Measurements from ENCODE around the gene TBCEL. TPM values are rescaled to one million over a fixed set of nuclear protein-coding genes. Genes with fewer than 3 reads are reported as not detected.

Gene TBCEL
- total and polyA plus RNA-seq, 10 of the 15 experiments (the other 5 are each of a cell fraction or from before 2014, with no cell fraction given): 2.0 to 10.4 (median 7.3) TPM

GRCh38 chr11:121132211-121132976 lies 108.5 kb downstream of the TBCEL start:
- H4K20me1 ChIP-seq (ENCODE audit: control insufficient read depth, insufficient read depth): no peaks in the 10 kb centered on the region
- CTCF ChIA-PET: no interaction called here
- DNase-seq (ENCODE audit: low read depth, low spot score) (no peak), FAIRE-seq (no peak), ATAC-seq (no peak)
- in situ Hi-C loops (cut with MboI): no loop called here
- BruUV-seq (replicated peaks): no TSS peak
- 40% methylated on average over 13 of the region's 13 CpGs for WGBS (ENCODE audit: insufficient coverage, insufficient replicate concordance, low lambda C conversion rate, missing lambda C conversion rate)
- RAD21 ChIA-PET (ENCODE audit: unreplicated experiment): no interaction called here
- SMC1A ChIA-PET (ENCODE audit: uncharacterized antibody, unreplicated experiment): no interaction called here
- H2AFZ ChIP-seq (ENCODE audit: control insufficient read depth, low read depth, low read length): no peak overlapping the region
- no peak overlapping the region for H3K27ac ChIP-seq (ENCODE audit: control insufficient read depth, insufficient read depth)
- H3K4me2 ChIP-seq (ENCODE audit: control insufficient read depth, insufficient read depth): no peak overlapping the region
- H3K36me3 ChIP-seq (ENCODE audit: control insufficient read depth in 2 of 2, insufficient read depth in 2 of 2, low read length in 1 of 2): no peaks in the 10 kb centered on the region
- POLR2A ChIA-PET: no interaction called here
- intact Hi-C loops (cut with micrococcal nuclease; ENCODE audit: unreplicated experiment): no loop called here
- no peak overlapping the region for H3K9ac ChIP-seq (ENCODE audit: control insufficient read depth, insufficient read depth, low read length)
- H3K27me3 ChIP-seq (replicated peaks in 1 of 2; ENCODE audit: control insufficient read depth in 2 of 2, insufficient read depth in 2 of 2, low read length in 1 of 2): peaks cover 0 to 1% of the 10 kb centered on the region in 2 experiments; a peak in 2 of 4 replicates
- no peak overlapping the region for H3K4me3 ChIP-seq
- no peaks in the 10 kb centered on the region for H3K4me1 ChIP-seq (ENCODE audit: control insufficient read depth, insufficient read depth, low read length)
- H3K79me2 ChIP-seq (ENCODE audit: control insufficient read depth, insufficient read depth, low read length): no peaks in the 10 kb centered on the region
- no peaks in the 10 kb centered on the region for H3K9me3 ChIP-seq (replicated peaks; ENCODE audit: control insufficient read depth, insufficient read depth, low read length)
- TF ChIP-seq SMAD1 (IDR thresholded peaks at IDR 0.05; ENCODE audit: low read depth, partially characterized antibody) (no peak), TCF12 (IDR thresholded peaks at IDR 0.05; ENCODE audit: low read depth, low read length) (no peak), HDGF (IDR thresholded peaks at IDR 0.05) (no peak), E4F1 (IDR thresholded peaks at IDR 0.05; ENCODE audit: borderline replicate concordance, partially characterized antibody) (no peak), NR2F1 (conservative IDR thresholded peaks at IDR 0.05) (no peak), USF1 (IDR thresholded peaks at IDR 0.05; ENCODE audit: borderline replicate concordance, extremely low read length, insufficient read depth, low read depth, low read length) (no peak), KLF5 (IDR thresholded peaks at IDR 0.05; ENCODE audit: partially characterized antibody) (no peak), RFX5 (IDR thresholded peaks at IDR 0.05; ENCODE audit: low read depth, low read length) (no peak), E2F8 (IDR thresholded peaks at IDR 0.05; ENCODE audit: low read depth, partially characterized antibody) (no peak), ZBTB33 (IDR thresholded peaks at IDR 0.05) (no peak), EGR1 (IDR thresholded peaks at IDR 0.05; ENCODE audit: borderline replicate concordance in 1 of 2, low read depth in 2 of 2, low read length in 2 of 2) (no peak), ETV6 (conservative IDR thresholded peaks at IDR 0.05 in 1 of 2, IDR thresholded peaks at IDR 0.05 in 1 of 2; ENCODE audit: borderline replicate concordance in 1 of 2, low read depth in 1 of 2) (no peak), CREM (IDR thresholded peaks at IDR 0.05; ENCODE audit: low read depth) (no peak), MYC (IDR thresholded peaks at IDR 0.05; ENCODE audit: insufficient read depth, insufficient read length, insufficient replicate concordance, low read length, severe bottlenecking) (no peak), NRF1 (conservative IDR thresholded peaks at IDR 0.05; ENCODE audit: low read depth, low read length) (no peak)
